Subcutaneous adipose tissue (tissue), 4 donors: ENCODE measurements around the gene LRCOL1. TPM values are rescaled to one million over a fixed set of nuclear protein-coding genes. Genes with fewer than 3 reads are reported as not detected.

Experiments used
- CTCF ChIP-seq: fragments of 450-650 bp; IDR thresholded peaks from one replicate; pipeline ENCODE4 v1.5.1; 2016; ENCODE audit warnings: low read depth, mild to moderate bottlenecking, control low read depth, antibody characterized with exemption, moderate library complexity
- total RNA-seq, 4 donors: library from RNA; depleted of rRNA; stranded (reverse); fragments of >200 nt; gene quantifications; one replicate each; pipeline ENCODE4 v1.1.0, GENCODE V29; 2016

Gene LRCOL1
- total RNA-seq, 4 donors from 2014 or later = 2.1 TPM; not detected in 3

GRCh38 chr12:132625731-132626430 lies 15.5 kb upstream of the LRCOL1 start:
- TF ChIP-seq CTCF = no peak

- TF ChIP-seq CTCF = no peak
Observed at GRCh38 chr12:132624910-132625630, 14.7 kb upstream of the LRCOL1 start.

- no peak for TF ChIP-seq CTCF
Observed at GRCh38 chr12:132624186-132624855, 13.9 kb upstream of the LRCOL1 start.

- no peak for TF ChIP-seq CTCF
Observed at GRCh38 chr12:132623072-132623869, 12.9 kb upstream of the LRCOL1 start.

- TF ChIP-seq CTCF = no peak
Observed at GRCh38 chr12:132622437-132623071, 12.2 kb upstream of the LRCOL1 start.

GRCh38 chr12:132621657-132622435 lies 11.5 kb upstream of the LRCOL1 start:
- TF ChIP-seq CTCF = no peak
